ENCODE results near the gene UGDH.

UGDH gene

DNA sequence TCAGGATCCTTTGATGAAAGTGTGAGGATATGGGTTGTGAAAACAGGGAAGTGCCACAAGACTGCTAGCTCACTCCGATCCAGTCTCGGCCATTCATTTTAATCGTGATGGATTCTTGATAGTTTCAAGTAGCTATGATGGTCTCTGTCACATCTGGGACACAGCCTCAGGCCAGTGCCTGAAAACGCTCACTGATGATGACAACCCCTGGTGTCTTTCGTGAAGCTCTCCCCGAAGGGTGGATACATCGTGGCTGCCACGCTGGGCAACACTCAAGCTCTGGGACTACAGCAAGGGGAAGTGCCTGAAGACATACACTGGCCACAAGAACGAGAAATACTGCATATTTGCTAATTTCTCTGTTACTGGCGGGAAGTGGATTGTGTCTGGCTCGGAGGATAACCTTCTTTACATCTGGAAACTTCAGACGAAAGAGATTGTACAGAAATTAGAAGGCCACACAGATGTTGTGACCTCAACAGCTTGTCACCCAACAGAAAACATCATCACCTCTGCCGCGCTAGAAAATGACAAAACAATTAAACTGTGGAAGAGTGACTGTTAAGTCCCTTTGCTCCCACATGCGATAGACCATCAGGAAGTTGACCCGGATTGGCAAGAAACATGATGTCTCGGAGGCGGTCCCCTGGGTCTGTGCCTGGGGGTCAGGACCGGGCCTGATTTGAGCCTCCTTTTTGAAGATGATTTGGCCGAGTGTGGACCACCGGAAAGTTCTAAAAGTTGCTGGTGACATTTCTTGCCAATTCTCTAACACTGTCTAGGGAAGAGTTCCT lies 46.1 kb downstream of the UGDH start:
- TF ChIP-seq MYC (IDR thresholded peaks at IDR 0.05; ENCODE audit: low read depth, low read length) (no peak), POLR2A (IDR thresholded peaks at IDR 0.05; ENCODE audit: extremely low read depth, insufficient read length) (no peak)
- TF ChIP-seq, protein P1, sequence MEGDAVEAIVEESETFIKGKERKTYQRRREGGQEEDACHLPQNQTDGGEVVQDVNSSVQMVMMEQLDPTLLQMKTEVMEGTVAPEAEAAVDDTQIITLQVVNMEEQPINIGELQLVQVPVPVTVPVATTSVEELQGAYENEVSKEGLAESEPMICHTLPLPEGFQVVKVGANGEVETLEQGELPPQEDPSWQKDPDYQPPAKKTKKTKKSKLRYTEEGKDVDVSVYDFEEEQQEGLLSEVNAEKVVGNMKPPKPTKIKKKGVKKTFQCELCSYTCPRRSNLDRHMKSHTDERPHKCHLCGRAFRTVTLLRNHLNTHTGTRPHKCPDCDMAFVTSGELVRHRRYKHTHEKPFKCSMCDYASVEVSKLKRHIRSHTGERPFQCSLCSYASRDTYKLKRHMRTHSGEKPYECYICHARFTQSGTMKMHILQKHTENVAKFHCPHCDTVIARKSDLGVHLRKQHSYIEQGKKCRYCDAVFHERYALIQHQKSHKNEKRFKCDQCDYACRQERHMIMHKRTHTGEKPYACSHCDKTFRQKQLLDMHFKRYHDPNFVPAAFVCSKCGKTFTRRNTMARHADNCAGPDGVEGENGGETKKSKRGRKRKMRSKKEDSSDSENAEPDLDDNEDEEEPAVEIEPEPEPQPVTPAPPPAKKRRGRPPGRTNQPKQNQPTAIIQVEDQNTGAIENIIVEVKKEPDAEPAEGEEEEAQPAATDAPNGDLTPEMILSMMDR (IDR thresholded peaks at IDR 0.05; ENCODE audit: low read depth, low read length): no peak
- peak overlapping the region; percentile 6 for H3K4me3 ChIP-seq (ENCODE audit: low read depth, low read length)
- peak; percentile 64 for DNase-seq (ENCODE audit: low read depth)

DNA sequence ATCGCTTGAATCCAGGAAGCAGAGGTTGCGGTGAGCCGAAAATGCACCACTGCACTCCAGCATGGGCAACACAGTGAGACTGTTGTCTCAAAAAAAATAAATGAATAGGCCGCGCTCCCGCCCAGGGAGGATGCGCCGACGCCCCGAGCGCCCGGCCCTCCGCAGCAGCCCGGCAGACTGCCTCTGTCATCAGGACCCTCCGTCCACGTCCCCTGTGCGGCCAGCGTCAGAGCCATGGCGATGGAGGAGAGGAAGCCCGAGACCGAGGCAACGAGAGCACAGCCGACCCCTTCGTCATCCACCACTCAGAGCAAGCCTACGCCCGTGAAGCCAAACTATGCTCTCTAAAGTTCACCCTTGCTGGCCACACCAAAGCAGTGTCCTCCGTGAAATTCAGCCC lies 47.0 kb downstream of the UGDH start:
- TF ChIP-seq, protein P1 (IDR thresholded peaks at IDR 0.05; ENCODE audit: low read depth, low read length): no peak
- no peak for DNase-seq (ENCODE audit: low read depth)
- no peak overlapping the region for H3K4me3 ChIP-seq (ENCODE audit: low read depth, low read length)

DNA sequence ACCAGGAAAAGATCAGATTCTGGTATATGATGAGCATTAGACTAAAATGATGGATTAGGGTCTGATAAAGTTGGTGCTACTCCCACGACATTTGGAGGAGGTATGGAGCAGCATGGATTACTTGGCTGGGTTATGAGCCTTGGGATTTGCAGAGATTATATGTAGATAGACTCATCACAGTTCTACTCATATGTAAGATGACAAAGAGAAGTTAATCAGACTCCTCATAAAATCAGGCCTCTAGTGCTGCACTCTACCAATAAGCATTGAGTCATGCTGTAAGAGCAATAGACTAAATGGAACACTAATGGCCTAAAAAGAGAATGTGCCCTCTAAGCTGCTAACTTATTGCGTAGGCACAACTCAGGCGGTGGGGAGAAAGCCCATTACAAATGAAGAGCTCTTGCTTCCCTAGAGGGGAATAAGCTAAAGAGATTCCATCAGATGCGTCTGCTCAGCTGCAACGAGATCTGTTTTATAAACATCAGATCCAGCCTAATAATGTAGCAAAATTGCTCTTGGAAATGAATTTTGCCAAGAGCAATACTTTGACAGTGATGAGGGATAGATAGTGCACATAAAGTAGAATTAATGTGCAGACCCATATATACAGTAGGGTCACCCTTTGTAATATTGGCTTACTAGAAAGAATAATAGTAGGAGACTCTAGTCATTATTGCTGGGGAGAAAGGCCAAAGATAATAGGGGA lies 50.9 kb downstream of the UGDH start:
- DNase-seq (ENCODE audit: low read depth): no peak
- TF ChIP-seq POLR2A (IDR thresholded peaks at IDR 0.05; ENCODE audit: extremely low read depth, insufficient read length) (no peak), MYC (IDR thresholded peaks at IDR 0.05; ENCODE audit: low read depth, low read length) (no peak)
- TF ChIP-seq, protein P2, sequence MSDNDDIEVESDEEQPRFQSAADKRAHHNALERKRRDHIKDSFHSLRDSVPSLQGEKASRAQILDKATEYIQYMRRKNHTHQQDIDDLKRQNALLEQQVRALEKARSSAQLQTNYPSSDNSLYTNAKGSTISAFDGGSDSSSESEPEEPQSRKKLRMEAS (IDR thresholded peaks at IDR 0.05; ENCODE audit: low read depth, low read length): no peak
- TF ChIP-seq, protein P1 (IDR thresholded peaks at IDR 0.05; ENCODE audit: low read depth, low read length): no peak
- no peak overlapping the region for H3K4me3 ChIP-seq (ENCODE audit: low read depth, low read length)

DNA sequence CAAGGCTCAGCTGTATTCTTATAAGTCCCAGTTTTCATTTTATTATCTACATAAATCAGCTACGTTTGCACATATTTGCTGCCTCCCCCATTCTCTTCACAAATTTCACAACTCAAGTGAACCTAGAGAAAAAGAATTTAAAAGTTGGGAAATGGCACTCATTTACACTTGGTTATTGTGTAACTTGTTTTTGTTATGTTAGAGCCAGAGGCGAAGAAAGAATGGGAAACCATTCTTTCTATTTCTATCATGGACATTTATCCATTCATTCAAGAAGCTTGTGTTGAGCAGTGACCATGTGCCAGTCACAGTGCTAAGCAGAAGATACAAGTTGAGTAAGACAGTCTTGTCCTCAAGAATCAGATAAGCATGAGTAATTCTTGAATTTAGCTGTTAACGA lies 54.8 kb downstream of the UGDH start:
- no peak for DNase-seq (ENCODE audit: low read depth)
- TF ChIP-seq, protein P2 (IDR thresholded peaks at IDR 0.05; ENCODE audit: low read depth, low read length): no peak
- H3K4me3 ChIP-seq (ENCODE audit: low read depth, low read length): no peak overlapping the region

DNA sequence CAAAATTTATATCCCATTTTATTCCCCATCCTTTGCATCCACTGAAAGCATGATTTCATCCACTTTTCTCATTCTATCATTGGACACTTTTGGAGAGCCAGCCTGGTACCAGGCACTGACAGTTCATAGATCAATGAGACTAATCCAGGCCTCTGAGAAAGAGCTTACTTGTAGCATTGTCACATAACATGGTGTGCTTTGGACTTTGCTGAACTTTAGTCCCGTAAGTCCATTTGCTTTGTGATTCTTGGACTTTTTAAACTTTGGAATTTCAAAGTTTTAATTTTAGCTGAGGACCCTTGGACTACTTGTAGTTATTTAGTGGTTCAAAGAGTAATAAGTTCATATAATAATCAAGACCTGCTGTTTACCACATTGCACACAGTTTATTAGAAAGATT lies 56.8 kb downstream of the UGDH start:
- DNase-seq (ENCODE audit: low read depth): no peak
- H3K4me3 ChIP-seq (ENCODE audit: low read depth, low read length): no peak overlapping the region
- TF ChIP-seq, protein P2 (IDR thresholded peaks at IDR 0.05; ENCODE audit: low read depth, low read length): no peak
- no peak for TF ChIP-seq POLR2A (IDR thresholded peaks at IDR 0.05; ENCODE audit: extremely low read depth, insufficient read length)
- TF ChIP-seq, protein P1 (IDR thresholded peaks at IDR 0.05; ENCODE audit: low read depth, low read length): no peak
- TF ChIP-seq MYC (IDR thresholded peaks at IDR 0.05; ENCODE audit: low read depth, low read length): no peak

DNA sequence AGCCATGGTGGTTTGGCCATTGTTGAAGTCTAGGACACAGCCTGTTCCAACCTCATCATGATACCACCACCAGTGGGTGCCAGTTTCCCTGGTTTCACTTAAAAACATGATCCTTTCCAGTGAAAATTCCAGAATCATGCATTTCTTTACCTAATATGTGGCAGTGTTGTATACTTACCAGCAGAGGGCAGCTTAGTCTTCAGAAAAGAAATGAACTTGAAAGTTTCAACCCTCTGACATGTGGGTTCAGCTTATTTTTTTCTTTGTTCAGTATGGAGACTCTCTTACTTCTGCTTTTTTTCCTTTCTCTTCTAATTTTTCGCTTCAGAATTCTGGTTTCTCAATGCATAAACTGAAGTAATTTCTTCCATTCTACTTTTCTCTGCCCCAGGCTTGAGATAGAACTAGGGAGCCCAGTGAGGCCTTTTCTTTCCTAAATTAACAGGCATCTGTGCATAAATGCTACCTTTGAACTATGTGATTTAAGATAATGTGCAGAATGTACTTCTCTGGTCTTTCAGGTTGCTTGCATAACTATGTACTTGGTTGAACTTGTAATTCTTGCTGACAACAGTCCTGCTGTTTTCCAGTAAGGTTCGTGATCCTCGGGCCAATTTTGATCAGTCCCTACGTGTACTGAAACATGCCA lies 57.7 kb downstream of the UGDH start:
- peak; percentile 91 for DNase-seq (ENCODE audit: low read depth)
- H3K4me3 ChIP-seq (ENCODE audit: low read depth, low read length): peak overlapping the region; percentile 44
- TF ChIP-seq, protein P2 (IDR thresholded peaks at IDR 0.05; ENCODE audit: low read depth, low read length): peak; percentile 88
- peak; percentile 93 for TF ChIP-seq MYC (IDR thresholded peaks at IDR 0.05; ENCODE audit: low read depth, low read length)
- TF ChIP-seq, protein P1 (IDR thresholded peaks at IDR 0.05; ENCODE audit: low read depth, low read length): peak; percentile 89
- no peak for TF ChIP-seq POLR2A (IDR thresholded peaks at IDR 0.05; ENCODE audit: extremely low read depth, insufficient read length)
